ENCODE measurements around the gene FBXO8.

Gene FBXO8

GRCh38 chr4:174198396-174198795 lies 85.1 kb downstream of the FBXO8 start:
- no peak for DNase-seq (ENCODE audit: low spot score)
- in situ Hi-C loops (cut with MboI; ENCODE audit: low sequenced_read_pairs, unreplicated experiment) = no loop called here
- TF ChIP-seq CTCF (IDR thresholded peaks at IDR 0.05; ENCODE audit: borderline replicate concordance, control extremely low read depth, extremely low read depth, insufficient read depth, missing control alignments) = no peak

- DNase-seq (ENCODE audit: low spot score) = no peak
- no peak for TF ChIP-seq CTCF (IDR thresholded peaks at IDR 0.05; ENCODE audit: borderline replicate concordance, control extremely low read depth, extremely low read depth, insufficient read depth, missing control alignments)
- in situ Hi-C loops (cut with MboI; ENCODE audit: low sequenced_read_pairs, unreplicated experiment) = no loop called here
These were observed 89.8 kb downstream of the FBXO8 start for GRCh38 chr4:174193438-174194374.

- TF ChIP-seq CTCF (IDR thresholded peaks at IDR 0.05; ENCODE audit: borderline replicate concordance, control extremely low read depth, extremely low read depth, insufficient read depth, missing control alignments) = no peak
- in situ Hi-C loops (cut with MboI; ENCODE audit: low sequenced_read_pairs, unreplicated experiment) = no loop called here
- DNase-seq (ENCODE audit: low spot score) = no peak
These were observed 90.5 kb downstream of the FBXO8 start for GRCh38 chr4:174192943-174193342.

- TF ChIP-seq CTCF (IDR thresholded peaks at IDR 0.05; ENCODE audit: borderline replicate concordance, control extremely low read depth, extremely low read depth, insufficient read depth, missing control alignments) = no peak
- in situ Hi-C loops (cut with MboI; ENCODE audit: low sequenced_read_pairs, unreplicated experiment) = no loop called here
These were observed 92.5 kb downstream of the FBXO8 start for GRCh38 chr4:174190832-174191500.

GRCh38 chr4:174189392-174190015 lies 94.0 kb downstream of the FBXO8 start:
- no peak for TF ChIP-seq CTCF (IDR thresholded peaks at IDR 0.05; ENCODE audit: borderline replicate concordance, control extremely low read depth, extremely low read depth, insufficient read depth, missing control alignments)
- in situ Hi-C loops (cut with MboI; ENCODE audit: low sequenced_read_pairs, unreplicated experiment) = no loop called here
- DNase-seq (ENCODE audit: low spot score) = no peak

More at GRCh38 chr4:174190832-174191500, 92.5 kb downstream of the FBXO8 start:
- no peak for DNase-seq (ENCODE audit: low spot score)
